Measurements from ENCODE around the gene THRB.

DNA sequence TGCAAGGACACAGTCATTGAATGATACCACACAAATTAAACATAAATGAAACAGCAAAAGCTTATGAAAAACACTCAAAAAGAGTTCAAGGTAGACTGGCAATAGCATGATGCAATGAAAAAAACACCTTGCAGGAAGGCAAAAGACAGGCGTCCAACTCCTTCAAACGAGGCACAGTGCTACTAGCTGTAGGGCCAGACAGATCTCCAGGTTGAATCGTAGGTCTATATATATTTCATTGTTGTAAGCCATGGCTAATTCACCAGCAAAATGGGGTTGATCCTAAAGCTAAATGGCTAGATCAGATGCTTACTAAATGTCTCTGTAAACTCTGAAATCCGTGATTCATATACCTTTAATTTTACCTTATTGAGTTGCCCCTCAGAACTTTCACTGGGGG, 94.2 kb downstream of the THRB start:
- TF ChIP-seq, protein P1, sequence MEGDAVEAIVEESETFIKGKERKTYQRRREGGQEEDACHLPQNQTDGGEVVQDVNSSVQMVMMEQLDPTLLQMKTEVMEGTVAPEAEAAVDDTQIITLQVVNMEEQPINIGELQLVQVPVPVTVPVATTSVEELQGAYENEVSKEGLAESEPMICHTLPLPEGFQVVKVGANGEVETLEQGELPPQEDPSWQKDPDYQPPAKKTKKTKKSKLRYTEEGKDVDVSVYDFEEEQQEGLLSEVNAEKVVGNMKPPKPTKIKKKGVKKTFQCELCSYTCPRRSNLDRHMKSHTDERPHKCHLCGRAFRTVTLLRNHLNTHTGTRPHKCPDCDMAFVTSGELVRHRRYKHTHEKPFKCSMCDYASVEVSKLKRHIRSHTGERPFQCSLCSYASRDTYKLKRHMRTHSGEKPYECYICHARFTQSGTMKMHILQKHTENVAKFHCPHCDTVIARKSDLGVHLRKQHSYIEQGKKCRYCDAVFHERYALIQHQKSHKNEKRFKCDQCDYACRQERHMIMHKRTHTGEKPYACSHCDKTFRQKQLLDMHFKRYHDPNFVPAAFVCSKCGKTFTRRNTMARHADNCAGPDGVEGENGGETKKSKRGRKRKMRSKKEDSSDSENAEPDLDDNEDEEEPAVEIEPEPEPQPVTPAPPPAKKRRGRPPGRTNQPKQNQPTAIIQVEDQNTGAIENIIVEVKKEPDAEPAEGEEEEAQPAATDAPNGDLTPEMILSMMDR (IDR thresholded peaks at IDR 0.05), result no peak
- TF ChIP-seq POLR2A (IDR thresholded peaks at IDR 0.05), result no peak

Measured in upper lobe of left lung (tissue), 4 donors.